ENCODE measurements around the gene EPHA8.

Gene EPHA8

GRCh38 chr1:22547186-22547817, 16.0 kb upstream of the EPHA8 start:
- H3K27me3 ChIP-seq (ENCODE audit: insufficient read depth, poor library complexity, severe bottlenecking), result peaks cover 4% of the 10 kb centered on the region
- no peak overlapping the region for H3K27ac ChIP-seq (replicated peaks)
- no peak for DNase-seq (ENCODE audit: low read depth in 1 of 2, low spot score in 1 of 2)
- TF ChIP-seq CTCF (IDR thresholded peaks at IDR 0.05; ENCODE audit: insufficient read depth, low read length) (no peak), GABPA (IDR thresholded peaks at IDR 0.05; ENCODE audit: low read depth) (no peak), POLR2AphosphoS5 (IDR thresholded peaks at IDR 0.05; ENCODE audit: low read depth) (no peak), REST (IDR thresholded peaks at IDR 0.05; ENCODE audit: insufficient replicate concordance, low read depth) (no peak)
- no peak overlapping the region for H3K4me3 ChIP-seq (replicated peaks; ENCODE audit: insufficient read depth, low read length)

- no peak for DNase-seq (ENCODE audit: low read depth in 1 of 2, low spot score in 1 of 2)
- H3K4me3 ChIP-seq (replicated peaks; ENCODE audit: insufficient read depth, low read length), result no peak overlapping the region
- H3K27me3 ChIP-seq (ENCODE audit: insufficient read depth, poor library complexity, severe bottlenecking), result peaks cover 9% of the 10 kb centered on the region
- no peak overlapping the region for H3K27ac ChIP-seq (replicated peaks)
- TF ChIP-seq REST (IDR thresholded peaks at IDR 0.05; ENCODE audit: insufficient replicate concordance, low read depth), result no peak
- TF ChIP-seq CTCF (IDR thresholded peaks at IDR 0.05; ENCODE audit: insufficient read depth, low read length), result no peak
Measured at GRCh38 chr1:22547818-22548462, 15.3 kb upstream of the EPHA8 start.

GRCh38 chr1:22550021-22550420, 13.3 kb upstream of the EPHA8 start:
- Histone ChIP-seq H3K27me3 (ENCODE audit: insufficient read depth, poor library complexity, severe bottlenecking) (peaks cover 27% of the 10 kb centered on the region), H3K27ac (replicated peaks) (no peak overlapping the region)
- no peak for DNase-seq (ENCODE audit: low read depth in 1 of 2, low spot score in 1 of 2)

More at GRCh38 chr1:22550021-22550420, 13.3 kb upstream of the EPHA8 start:
- TF ChIP-seq CTCF (IDR thresholded peaks at IDR 0.05; ENCODE audit: insufficient read depth, low read length) (no peak), GABPA (IDR thresholded peaks at IDR 0.05; ENCODE audit: low read depth) (no peak), REST (IDR thresholded peaks at IDR 0.05; ENCODE audit: insufficient replicate concordance, low read depth) (no peak), SPI1 (IDR thresholded peaks at IDR 0.05; ENCODE audit: borderline replicate concordance, low read depth) (no peak), POLR2AphosphoS5 (IDR thresholded peaks at IDR 0.05; ENCODE audit: low read depth) (no peak)
- no peak overlapping the region for H3K4me3 ChIP-seq (replicated peaks; ENCODE audit: insufficient read depth, low read length)

Measured in HL-60 (cell line).